Astrocyte of the cerebellum (primary cell): ENCODE data around the gene HAUS3.

Source experiments
- DNase-seq: peaks from one replicate; pipeline ENCODE4 v3.0.0-alpha.2; 2011; ENCODE audit warnings: low read depth
- H3K4me3 ChIP-seq: 2 replicates; pipeline ENCODE4 v1.5.1; 2011; ENCODE audit warnings: mild to moderate bottlenecking, low read depth, low read length, moderate library complexity
- CTCF ChIP-seq: IDR thresholded peaks from 2 replicates; pipeline ENCODE4 v1.5.1; 2012; ENCODE audit warnings: low read length, low read depth, moderate library complexity, mild to moderate bottlenecking; ENCODE audit errors: missing control alignments
- in situ Hi-C: cut with HindIII; loops from 2 replicates; pipeline ENCODE4 v1.10.0; 2017; ENCODE audit warnings: low sequenced_read_pairs

HAUS3 gene

DNA sequence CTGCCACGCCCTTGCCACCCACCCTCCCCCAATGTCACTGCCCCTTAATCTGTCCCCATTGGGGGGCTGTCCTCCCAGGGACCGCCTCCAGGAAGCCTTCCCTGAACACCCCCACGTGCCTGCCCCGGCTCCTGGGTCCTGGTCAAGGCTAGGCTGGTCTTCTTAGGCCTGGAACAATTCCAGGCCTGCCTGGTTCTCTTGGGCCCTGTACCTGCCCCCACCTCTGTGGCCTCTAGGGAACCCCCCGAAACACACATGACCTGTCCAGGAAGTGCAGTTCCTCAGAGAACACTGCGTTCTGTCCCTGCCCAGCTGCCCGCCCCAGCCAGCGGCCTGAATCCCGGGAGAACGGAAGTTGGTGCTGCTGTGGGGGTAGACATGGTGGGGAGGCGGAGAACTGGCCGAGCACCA, 14.9 kb upstream of the HAUS3 start:
- H3K4me3 ChIP-seq: no peak overlapping the region
- TF ChIP-seq CTCF: no peak
- in situ Hi-C loops: loop anchor here (5.0 kb wide), 1 partner anchor 146 kb away; no protein-coding TSS in a partner anchor
- DNase-seq: no peak

DNA sequence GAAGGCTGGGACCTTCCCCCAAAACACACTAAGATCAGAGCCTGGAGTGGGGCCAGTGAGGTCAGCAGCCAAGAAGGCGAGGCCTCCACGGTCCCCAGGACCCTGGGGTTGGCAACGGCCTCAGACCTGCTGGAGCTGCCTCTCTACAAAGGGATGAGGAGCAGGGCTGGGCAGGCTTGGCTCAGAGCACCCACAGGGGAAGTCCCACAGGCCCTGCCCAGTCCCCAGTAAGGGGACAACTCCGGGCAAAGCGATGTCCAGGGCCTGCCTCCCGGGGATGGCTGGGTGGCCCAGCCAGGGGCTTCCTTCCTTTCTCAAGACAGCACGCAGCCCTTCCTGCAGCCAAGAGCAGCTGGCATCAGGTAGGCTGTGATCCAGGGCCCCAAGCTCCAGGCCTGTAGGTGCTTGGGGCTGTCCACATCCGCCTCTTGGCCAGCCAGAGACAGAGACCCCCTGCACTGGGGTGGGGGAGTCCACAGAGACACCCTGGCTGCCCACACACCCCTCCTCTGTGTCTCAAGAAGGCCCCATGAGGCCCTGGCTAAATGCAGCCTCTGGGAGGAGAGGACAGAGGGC, 14.3 kb upstream of the HAUS3 start:
- no peak overlapping the region for H3K4me3 ChIP-seq
- no peak for TF ChIP-seq CTCF
- no peak for DNase-seq
- in situ Hi-C loops: loop anchor here (5.0 kb wide), 1 partner anchor 146 kb away; no protein-coding TSS in a partner anchor

DNA sequence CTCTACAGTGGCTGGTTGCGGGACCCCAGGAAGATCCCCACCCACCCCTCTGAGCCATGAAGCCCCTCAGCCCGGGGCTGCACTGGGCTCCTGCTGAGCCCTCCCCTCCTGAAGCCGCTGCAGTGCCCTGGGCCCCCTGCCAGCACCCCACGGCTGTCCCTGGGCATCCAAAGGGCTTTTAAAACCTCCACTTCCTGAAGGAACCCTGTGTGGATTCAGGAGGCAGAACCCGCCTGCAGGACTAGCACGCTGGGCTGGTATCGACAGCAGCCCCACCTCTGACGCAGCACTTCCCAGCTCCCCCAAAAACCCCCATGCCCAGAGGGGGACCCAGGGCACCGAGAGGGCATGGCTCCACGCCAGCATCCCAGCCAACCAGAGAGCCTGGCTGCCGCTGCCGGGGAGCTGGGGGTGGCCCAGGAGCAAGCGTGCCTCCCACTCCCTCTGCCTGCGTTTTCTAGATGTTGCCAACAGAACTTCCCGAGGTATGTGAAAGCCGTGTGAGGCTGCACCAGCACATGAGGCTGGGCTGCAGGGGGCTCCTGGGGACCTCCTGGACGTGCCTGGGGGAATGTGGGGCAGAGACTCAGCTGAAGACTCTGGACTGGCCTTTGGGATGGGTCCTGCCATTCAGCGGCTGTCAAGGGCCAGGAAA, 13.7 kb upstream of the HAUS3 start:
- in situ Hi-C loops: loop anchor here (5.0 kb wide), 1 partner anchor 147 kb away; no protein-coding TSS in a partner anchor
- peak; percentile 33 for DNase-seq
- TF ChIP-seq CTCF: peak; percentile 8
- H3K4me3 ChIP-seq: peak overlapping the region; percentile 14

DNA sequence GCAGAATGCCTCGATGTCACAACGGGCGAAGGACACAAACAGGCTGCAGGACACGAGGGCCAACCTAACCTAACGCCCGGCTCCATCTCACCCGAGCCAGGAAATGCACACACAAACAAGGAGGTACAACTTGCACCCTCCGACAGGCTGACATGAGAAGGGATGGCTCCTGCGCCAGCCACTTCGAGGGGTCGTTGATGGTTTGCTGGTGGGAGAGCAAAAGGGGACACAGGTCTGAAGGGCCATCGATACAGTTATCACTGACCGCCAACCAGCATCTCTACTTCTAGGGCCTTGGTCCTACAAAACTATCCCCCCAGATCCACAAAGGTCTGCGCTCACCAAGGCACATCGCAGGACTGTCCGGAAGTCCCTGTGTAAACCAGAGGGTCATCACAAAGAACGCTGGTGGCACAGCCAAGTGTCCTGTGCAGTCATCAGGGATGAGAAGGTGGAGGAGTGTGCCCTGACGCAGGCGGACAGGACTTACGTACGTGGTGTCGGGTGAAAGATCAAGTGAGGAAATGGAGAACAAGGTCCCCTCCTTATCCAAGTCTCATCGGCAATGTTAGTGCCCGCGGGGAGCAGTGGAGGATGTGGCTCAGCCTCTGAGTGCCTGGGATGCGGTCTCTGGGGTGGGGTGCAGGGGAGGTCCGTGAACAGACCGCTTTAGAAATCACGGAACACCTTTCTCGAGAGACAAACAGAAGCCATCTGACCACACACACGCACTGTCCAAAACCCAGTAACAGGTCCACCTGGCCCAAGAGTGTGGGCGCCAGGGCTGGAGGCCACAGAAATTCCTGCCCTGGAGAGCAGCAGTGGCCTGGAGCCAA, 13.0 kb upstream of the HAUS3 start:
- no peak overlapping the region for H3K4me3 ChIP-seq
- in situ Hi-C loops: loop anchor here (5.0 kb wide), 1 partner anchor 147 kb away; no protein-coding TSS in a partner anchor
- TF ChIP-seq CTCF: no peak
- no peak for DNase-seq

GRCh38 chr4:2253160-2254084, 11.5 kb upstream of the HAUS3 start:
- DNase-seq: no peak
- H3K4me3 ChIP-seq: no peak overlapping the region
- no peak for TF ChIP-seq CTCF
- in situ Hi-C loops: no loop called here
